KMS-11 (cell line): Measurements from ENCODE around the gene RPS25.
"Not testable (repeated sequence)": the region's sequence is repeated elsewhere in the genome, so short reads cannot be mapped to it uniquely, and the experiment has no call there.

ENCODE experiments used
- H2AFZ ChIP-seq: fragments of 200-600 bp; sonication (generic); 2 replicates; pipeline ENCODE4 v1.6.1; 2016; ENCODE audit warnings: antibody characterized with exemption, mixed run types, low read depth
- H3K27ac ChIP-seq: fragments of 200-600 bp; sonication (generic); 2 replicates; pipeline ENCODE4 v1.6.1; 2016; ENCODE audit warnings: mild to moderate bottlenecking, mixed run types
- H3K27me3 ChIP-seq: fragments of 200-600 bp; sonication (generic); 2 replicates; pipeline ENCODE4 v1.6.1; 2017; ENCODE audit warnings: mild to moderate bottlenecking, low read depth, mixed run types, moderate library complexity; ENCODE audit not compliant: insufficient read depth
- H3K36me3 ChIP-seq: fragments of 200-600 bp; sonication (generic); 2 replicates; pipeline ENCODE4 v1.6.1; 2017; ENCODE audit warnings: mild to moderate bottlenecking, mixed run types; ENCODE audit not compliant: insufficient read depth
- H3K4me1 ChIP-seq: fragments of 200-600 bp; sonication (generic); 2 replicates; pipeline ENCODE4 v1.6.1; 2016; ENCODE audit warnings: mild to moderate bottlenecking, low read depth, mixed run types; ENCODE audit not compliant: poor library complexity, severe bottlenecking
- H3K4me2 ChIP-seq: fragments of 200-600 bp; sonication (generic); 2 replicates; pipeline ENCODE4 v1.7.0; 2016; ENCODE audit warnings: mild to moderate bottlenecking, mixed run types
- H3K4me3 ChIP-seq: fragments of 200-600 bp; sonication (generic); IDR thresholded peaks from 2 replicates; pipeline ENCODE4 v1.6.1; 2017; ENCODE audit warnings: low read depth, low read length, mixed read lengths; ENCODE audit not compliant: insufficient read depth
- H3K79me2 ChIP-seq: fragments of 200-600 bp; sonication (generic); 2 replicates; pipeline ENCODE4 v1.6.1; 2016; ENCODE audit warnings: low read depth, mixed run types; ENCODE audit not compliant: insufficient read depth
- H3K9ac ChIP-seq: fragments of 200-600 bp; sonication (generic); 2 replicates; pipeline ENCODE4 v1.6.1; 2016; ENCODE audit warnings: mild to moderate bottlenecking, mixed run types
- H4K20me1 ChIP-seq: fragments of 200-600 bp; sonication (generic); 2 replicates; pipeline ENCODE4 v1.6.1; 2016; ENCODE audit warnings: mild to moderate bottlenecking, mixed run types; ENCODE audit not compliant: insufficient read depth
- TF ChIP-seq, protein P1 (sequence below): fragments of 200-600 bp; sonication (generic); conservative IDR thresholded peaks from 2 replicates; pipeline ENCODE4 v1.6.1; 2017; ENCODE audit warnings: low read depth, mild to moderate bottlenecking, antibody characterized with exemption, low read length, moderate library complexity, mixed read lengths

Gene RPS25

DNA sequence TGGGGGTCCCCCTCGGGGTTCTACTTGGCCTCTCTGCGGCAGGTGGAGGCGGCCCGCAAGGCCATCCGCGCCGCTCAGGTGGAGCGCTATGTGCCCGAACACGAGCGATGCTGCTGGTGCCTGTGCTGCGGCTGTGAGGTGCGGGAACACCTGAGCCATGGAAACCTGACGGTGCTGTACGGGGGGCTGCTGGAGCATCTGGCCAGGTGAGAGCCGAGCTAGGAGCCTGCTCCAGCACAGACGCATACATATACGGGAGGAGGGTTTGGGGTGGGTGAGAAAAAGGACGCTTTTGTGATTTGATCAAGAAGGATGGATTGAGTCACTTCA is 19.8 kb downstream of the RPS25 start:
- H3K9ac ChIP-seq: peak overlapping the region; percentile 44; the same call in 1 of the 2 replicates

DNA sequence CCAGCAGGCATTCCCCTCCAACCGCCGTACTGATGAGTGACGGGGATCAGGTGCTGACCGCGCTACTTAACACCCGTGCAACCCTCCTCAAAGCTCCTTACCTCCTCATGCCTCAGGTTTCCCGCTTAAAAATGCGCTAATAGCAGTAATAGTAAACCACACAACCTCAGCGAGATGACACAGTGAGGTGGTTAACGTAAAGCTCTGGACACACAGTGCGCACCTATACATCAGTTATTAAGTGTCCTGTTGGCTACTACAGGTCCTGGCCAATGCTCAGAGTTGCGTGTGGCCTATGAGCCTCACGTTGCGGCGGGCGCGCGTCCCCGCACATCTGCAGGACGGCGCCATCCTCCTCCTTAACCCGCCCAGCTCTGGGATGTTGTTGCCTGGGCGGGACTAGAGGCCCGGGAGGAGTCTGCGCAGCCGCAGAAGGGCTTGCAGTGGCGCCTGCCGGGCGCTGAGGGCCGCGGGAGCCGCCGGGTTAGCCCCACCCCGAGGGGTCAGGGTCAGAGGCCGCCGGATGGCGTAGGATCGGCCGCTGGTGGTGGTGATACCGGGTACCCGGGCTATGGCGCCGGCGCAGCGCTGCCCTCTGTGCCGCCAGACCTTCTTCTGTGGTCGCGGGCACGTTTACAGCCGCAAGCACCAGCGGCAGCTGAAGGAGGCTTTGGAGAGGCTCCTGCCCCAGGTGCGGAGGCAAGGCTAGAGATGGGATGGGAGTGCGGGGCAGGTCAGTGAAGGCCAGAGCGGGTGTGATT is 20.3 kb downstream of the RPS25 start, which contains the start of gene CENATAC:
TSS of gene CENATAC (plus strand) at position 512 of the 761 bp plus-strand sequence. CDS start at position 572, 60 bp downstream.
- H3K4me2 ChIP-seq: peak within 1 kb of the TSS; percentile 68
- peak within 1 kb of the TSS; percentile 42; the same call in 1 of the 2 replicates for H3K27ac ChIP-seq
- H3K36me3 ChIP-seq: peaks cover 4% of the 10 kb centered on the region; the same call in 1 of the 2 replicates
- H4K20me1 ChIP-seq: no peaks in the 10 kb centered on the region
- H2AFZ ChIP-seq: peak within 1 kb of the TSS; percentile 87
- peak within 1 kb of the TSS; percentile 44; the same call in 1 of the 2 replicates for H3K9ac ChIP-seq
- TF ChIP-seq, protein P1, sequence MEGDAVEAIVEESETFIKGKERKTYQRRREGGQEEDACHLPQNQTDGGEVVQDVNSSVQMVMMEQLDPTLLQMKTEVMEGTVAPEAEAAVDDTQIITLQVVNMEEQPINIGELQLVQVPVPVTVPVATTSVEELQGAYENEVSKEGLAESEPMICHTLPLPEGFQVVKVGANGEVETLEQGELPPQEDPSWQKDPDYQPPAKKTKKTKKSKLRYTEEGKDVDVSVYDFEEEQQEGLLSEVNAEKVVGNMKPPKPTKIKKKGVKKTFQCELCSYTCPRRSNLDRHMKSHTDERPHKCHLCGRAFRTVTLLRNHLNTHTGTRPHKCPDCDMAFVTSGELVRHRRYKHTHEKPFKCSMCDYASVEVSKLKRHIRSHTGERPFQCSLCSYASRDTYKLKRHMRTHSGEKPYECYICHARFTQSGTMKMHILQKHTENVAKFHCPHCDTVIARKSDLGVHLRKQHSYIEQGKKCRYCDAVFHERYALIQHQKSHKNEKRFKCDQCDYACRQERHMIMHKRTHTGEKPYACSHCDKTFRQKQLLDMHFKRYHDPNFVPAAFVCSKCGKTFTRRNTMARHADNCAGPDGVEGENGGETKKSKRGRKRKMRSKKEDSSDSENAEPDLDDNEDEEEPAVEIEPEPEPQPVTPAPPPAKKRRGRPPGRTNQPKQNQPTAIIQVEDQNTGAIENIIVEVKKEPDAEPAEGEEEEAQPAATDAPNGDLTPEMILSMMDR: no peak
- H3K27me3 ChIP-seq: no peaks in the 10 kb centered on the region
- no peaks in the 10 kb centered on the region for H3K4me1 ChIP-seq
- H3K79me2 ChIP-seq: no peaks in the 10 kb centered on the region
- no peak within 1 kb of the TSS for H3K4me3 ChIP-seq

More for the DNA sequence above, 19.8 kb downstream of the RPS25 start:
- peak overlapping the region; percentile 87 for H2AFZ ChIP-seq
- H3K27me3 ChIP-seq: no peaks in the 10 kb centered on the region
- H3K4me3 ChIP-seq: no peak overlapping the region
- no peaks in the 10 kb centered on the region for H3K79me2 ChIP-seq
- H3K36me3 ChIP-seq: peaks cover 4% of the 10 kb centered on the region; the same call in 1 of the 2 replicates
- H3K27ac ChIP-seq: no peak overlapping the region
- H3K4me2 ChIP-seq: peak overlapping the region; percentile 63; the same call in 1 of the 2 replicates
- TF ChIP-seq, protein P1: no peak
- H3K4me1 ChIP-seq: no peaks in the 10 kb centered on the region
- H4K20me1 ChIP-seq: no peaks in the 10 kb centered on the region

DNA sequence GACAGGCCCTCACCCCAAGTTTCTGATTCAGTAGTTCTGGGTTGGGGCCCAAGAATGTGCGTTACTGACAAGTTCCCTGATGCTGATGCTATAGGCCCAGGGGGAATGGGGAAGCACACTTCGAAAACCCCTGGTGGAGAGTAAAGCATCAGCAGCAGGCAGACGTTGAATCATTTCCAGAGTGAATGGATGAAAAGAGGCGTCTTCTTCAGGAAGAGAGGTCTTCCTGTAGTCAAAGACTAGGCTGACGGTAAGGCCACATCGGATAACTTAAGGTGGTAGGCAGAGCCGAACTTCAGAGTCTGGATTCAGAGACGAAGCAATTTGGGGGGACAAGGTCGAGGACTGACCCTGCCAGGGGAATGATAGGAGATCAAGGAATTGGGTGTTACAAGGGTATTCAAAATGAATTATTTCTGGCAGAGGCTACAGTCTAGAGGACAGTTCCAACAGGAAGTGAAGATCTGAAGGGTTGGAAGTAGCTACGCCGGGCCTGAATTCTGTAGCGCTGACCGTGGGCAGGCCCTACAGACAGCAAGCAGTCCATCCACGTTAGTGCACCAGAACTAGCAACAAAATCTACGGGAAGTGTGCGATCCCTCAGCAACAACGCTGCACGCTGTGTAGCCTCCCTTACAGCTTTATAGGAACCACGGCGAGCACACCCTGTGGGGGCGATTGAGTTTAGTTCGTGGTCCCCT is 21.1 kb downstream of the RPS25 start:
- H3K9ac ChIP-seq: peak overlapping the region; percentile 44; the same call in 1 of the 2 replicates
- H3K79me2 ChIP-seq: no peaks in the 10 kb centered on the region
- no peaks in the 10 kb centered on the region for H3K4me1 ChIP-seq
- TF ChIP-seq, protein P1: no peak
- no peak overlapping the region for H3K4me3 ChIP-seq
- H3K27me3 ChIP-seq: no peaks in the 10 kb centered on the region
- peak overlapping the region; percentile 68 for H3K4me2 ChIP-seq
- H2AFZ ChIP-seq: peak overlapping the region; percentile 87
- peaks cover 4% of the 10 kb centered on the region; the same call in 1 of the 2 replicates for H3K36me3 ChIP-seq
- peak overlapping the region; percentile 42; the same call in 1 of the 2 replicates for H3K27ac ChIP-seq
- no peaks in the 10 kb centered on the region for H4K20me1 ChIP-seq

DNA sequence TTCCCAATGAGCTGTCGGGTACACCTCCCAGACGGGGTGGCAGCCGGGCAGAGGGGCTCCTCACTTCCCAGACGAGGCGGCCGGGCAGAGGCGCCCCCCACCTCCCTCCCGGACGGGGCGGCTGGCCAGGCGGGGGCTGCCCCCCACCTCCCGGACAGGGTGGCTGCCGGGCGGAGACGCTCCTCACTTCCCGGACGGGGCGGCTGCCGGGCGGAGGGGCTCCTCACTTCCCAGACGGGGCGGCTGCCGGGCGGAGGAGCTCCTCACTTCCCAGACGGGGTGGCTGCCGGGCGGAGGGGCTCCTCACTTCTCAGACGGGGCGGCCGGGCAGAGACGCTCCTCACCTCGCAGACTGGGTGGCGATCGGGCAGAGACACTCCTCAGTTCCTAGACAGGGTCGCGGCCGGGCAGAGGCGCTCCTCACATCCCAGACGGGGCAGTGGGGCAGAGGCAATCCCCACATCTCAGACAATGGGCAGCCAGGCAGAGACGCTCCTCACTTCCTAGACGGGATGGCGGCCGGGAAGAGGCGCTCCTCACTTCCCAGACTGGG is 26.6 kb downstream of the RPS25 start:
- H3K27ac ChIP-seq, H3K4me1 ChIP-seq, H3K79me2 ChIP-seq, H4K20me1 ChIP-seq, H3K4me3 ChIP-seq, H3K27me3 ChIP-seq, H2AFZ ChIP-seq, H3K9ac ChIP-seq, H3K36me3 ChIP-seq, H3K4me2 ChIP-seq: not testable (repeated sequence)
